ENCODE measurements around the gene C16orf78.

- no peak for TF ChIP-seq POLR2A (IDR thresholded peaks at IDR 0.05)
- TF ChIP-seq CTCF (IDR thresholded peaks at IDR 0.05) = no peak
- TF ChIP-seq POLR2AphosphoS5 (IDR thresholded peaks at IDR 0.05; ENCODE audit: insufficient read depth in 1 of 2, low read depth in 1 of 2) = no peak
Measured at GRCh38 chr16:49359591-49359990, 14.0 kb upstream of the C16orf78 start.

Data from vagina (tissue), 2 donors.